GM23248 (cell line): ENCODE results near the gene APEX2.

Experiments
- EZH2 ChIP-seq: fragments of 200-600 bp; sonication (generic); IDR thresholded peaks from 2 replicates; pipeline ENCODE4 v1.6.1; 2018; ENCODE audit warnings: antibody characterized with exemption, mild to moderate bottlenecking; ENCODE audit not compliant: insufficient read depth, poor library complexity, severe bottlenecking
- EZH2phosphoT487 ChIP-seq: fragments of 200-600 bp; sonication (generic); IDR thresholded peaks from 2 replicates; pipeline ENCODE4 v1.6.1; 2018; ENCODE audit warnings: antibody characterized with exemption, moderate library complexity, mild to moderate bottlenecking, low read depth; ENCODE audit not compliant: insufficient read depth

GRCh38 chrX:54980334-54980733 lies 19.8 kb upstream of the APEX2 start:
- TF ChIP-seq EZH2 (no peak), EZH2phosphoT487 (no peak)
